GM18861 (cell line): ENCODE data around the gene HS3ST4.
"Not testable (repeated sequence)": the region's sequence is repeated elsewhere in the genome, so short reads cannot be mapped to it uniquely, and the experiment has no call there.

ENCODE experiments used
- ATAC-seq: cut with Tn5 transposase; IDR thresholded peaks from one replicate; pipeline ENCODE4 v1.9.1; 2021; ENCODE audit not compliant: unreplicated experiment

Gene HS3ST4

GRCh38 chr16:25729188-25729915 is 37.6 kb downstream of the HS3ST4 start:
- ATAC-seq, result no peak

- ATAC-seq, result no peak
Measured at GRCh38 chr16:25730396-25730795, 38.6 kb downstream of the HS3ST4 start.

GRCh38 chr16:25734430-25735385 is 42.9 kb downstream of the HS3ST4 start:
- no peak for ATAC-seq

- no peak for ATAC-seq
Measured at GRCh38 chr16:25735645-25736044, 43.9 kb downstream of the HS3ST4 start.

- no peak for ATAC-seq
Measured at GRCh38 chr16:25747160-25747758, 55.5 kb downstream of the HS3ST4 start.

- ATAC-seq, result no peak
Measured at GRCh38 chr16:25748092-25748654, 56.4 kb downstream of the HS3ST4 start.

- no peak for ATAC-seq
Measured at GRCh38 chr16:25750488-25751216, 58.9 kb downstream of the HS3ST4 start.

GRCh38 chr16:25751230-25751835 is 59.6 kb downstream of the HS3ST4 start:
- no peak for ATAC-seq

- no peak for ATAC-seq
Measured at GRCh38 chr16:25764466-25764865, 72.7 kb downstream of the HS3ST4 start.

- no peak for ATAC-seq
Measured at GRCh38 chr16:25771216-25771615, 79.5 kb downstream of the HS3ST4 start.

- no peak for ATAC-seq
Measured at GRCh38 chr16:25771812-25772568, 80.2 kb downstream of the HS3ST4 start.

GRCh38 chr16:25776214-25776613 is 84.5 kb downstream of the HS3ST4 start:
- not testable (repeated sequence) for ATAC-seq

GRCh38 chr16:25783226-25783625 is 91.5 kb downstream of the HS3ST4 start:
- no peak for ATAC-seq

- no peak for ATAC-seq
Measured at GRCh38 chr16:25785361-25785760, 93.6 kb downstream of the HS3ST4 start.

GRCh38 chr16:25786748-25787147 is 95.0 kb downstream of the HS3ST4 start:
- ATAC-seq, result no peak

- ATAC-seq, result no peak
Measured at GRCh38 chr16:25788637-25789036, 96.9 kb downstream of the HS3ST4 start.

- ATAC-seq, result no peak
Measured at GRCh38 chr16:25796239-25796638, 104.5 kb downstream of the HS3ST4 start.

GRCh38 chr16:25798065-25798464 is 106.3 kb downstream of the HS3ST4 start:
- ATAC-seq, result no peak

- no peak for ATAC-seq
Measured at GRCh38 chr16:25799816-25800215, 108.1 kb downstream of the HS3ST4 start.
